IMR-90 (cell line): ENCODE data around the gene UTP14C.

ENCODE experiments used
- CEBPB ChIP-seq: IDR thresholded peaks from 2 replicates; pipeline ENCODE4 v1.6.1; 2012; ENCODE audit warnings: low read depth, low read length, improper control_type of control experiment
- CHD1 ChIP-seq: IDR thresholded peaks from 2 replicates; pipeline ENCODE4 v1.6.1; 2012; ENCODE audit warnings: low read depth, low read length, improper control_type of control experiment
- CTCF ChIP-seq: conservative IDR thresholded peaks from 2 replicates; pipeline ENCODE4 v1.5.1; 2012; ENCODE audit warnings: mild to moderate bottlenecking, low read depth, low read length, improper control_type of control experiment
- ELK1 ChIP-seq: fragments of 150-350 bp; IDR thresholded peaks from 2 replicates; pipeline ENCODE4 v1.6.1; 2016; ENCODE audit warnings: low read depth, mild to moderate bottlenecking, low read length, moderate library complexity, borderline replicate concordance
- FOS ChIP-seq: fragments of 150-350 bp; IDR thresholded peaks from 2 replicates; pipeline ENCODE4 v1.6.1; 2016; ENCODE audit warnings: low read depth, low read length
- MAFK ChIP-seq: IDR thresholded peaks from 2 replicates; pipeline ENCODE4 v1.6.1; 2012; ENCODE audit warnings: low read depth, low read length, improper control_type of control experiment
- MAZ ChIP-seq: IDR thresholded peaks from 2 replicates; pipeline ENCODE4 v1.6.1; 2012; ENCODE audit warnings: low read depth, mild to moderate bottlenecking, low read length, improper control_type of control experiment, moderate library complexity, borderline replicate concordance
- MXI1 ChIP-seq: IDR thresholded peaks from 2 replicates; pipeline ENCODE4 v1.6.1; 2012; ENCODE audit warnings: low read depth, mild to moderate bottlenecking, low read length, moderate library complexity, borderline replicate concordance
- NFE2L2 ChIP-seq: fragments of 150-350 bp; IDR thresholded peaks from 2 replicates; pipeline ENCODE4 v1.6.1; 2016; ENCODE audit warnings: low read depth, mild to moderate bottlenecking, low read length
- POLR2A ChIP-seq: IDR thresholded peaks from 2 replicates; pipeline ENCODE4 v1.6.1; 2012; ENCODE audit warnings: mild to moderate bottlenecking, low read depth, low read length
- RAD21 ChIP-seq: IDR thresholded peaks from 2 replicates; pipeline ENCODE4 v1.6.1; 2012; ENCODE audit warnings: low read length, improper control_type of control experiment
- RFX5 ChIP-seq: IDR thresholded peaks from 2 replicates; pipeline ENCODE4 v1.8.0; 2012; ENCODE audit warnings: low read depth, mild to moderate bottlenecking, low read length, moderate library complexity
- SMC3 ChIP-seq: fragments of 150-350 bp; IDR thresholded peaks from 2 replicates; pipeline ENCODE4 v1.6.1; 2016; ENCODE audit warnings: low read depth, mild to moderate bottlenecking, antibody characterized with exemption, low read length, moderate library complexity
- USF2 ChIP-seq: fragments of 150-350 bp; IDR thresholded peaks from 2 replicates; pipeline ENCODE4 v1.6.1; 2017; ENCODE audit warnings: mild to moderate bottlenecking, antibody characterized with exemption, low read length, low read depth

GRCh38 chr13:52012512-52012836 lies 12.0 kb upstream of the UTP14C start:
- TF ChIP-seq CTCF (no peak), POLR2A (no peak; the same call in 1 of the 2 replicates), CEBPB (no peak), MAFK (no peak), RFX5 (no peak), SMC3 (no peak), MXI1 (no peak), MAZ (no peak), USF2 (no peak), ELK1 (no peak), FOS (no peak), NFE2L2 (no peak), RAD21 (no peak), CHD1 (no peak)
